PC-9 (cell line): ENCODE data around the gene HLA-DOA. TPM values are rescaled to one million over a fixed set of nuclear protein-coding genes. Genes with fewer than 3 reads are reported as not detected.

ENCODE experiments used
- BruUV-seq: library from RNA; stranded (reverse); fragments of 400-500 nt; replicated peaks from 2 replicates; lab custom pipeline; 2021; lab: Mats Ljungman, UMichigan
- CTCF ChIA-PET: fragments of 300-600 bp; sonication (Branson Sonifier 250); formaldehyde crosslinking; loops from one replicate; lab custom pipeline; 2022; ENCODE audit warnings: antibody characterized with exemption; lab: Charles Lee
- POLR2A ChIA-PET: fragments of 300-600 bp; sonication (Branson Sonifier 250); formaldehyde crosslinking; loops from one replicate; lab custom pipeline; 2022; ENCODE audit warnings: antibody characterized with exemption; ENCODE audit not compliant: unreplicated experiment; lab: Charles Lee
- DNase-seq, 2 experiments: peaks; one replicate each; pipeline versions ENCODE4 v3.0.0 to v3.0.0-alpha.2; 2015 to 2022; ENCODE audit warnings: mixed read lengths in 1 of 2
- H2AFZ ChIP-seq: fragments of 200-600 bp; sonication (generic); 2 replicates; pipeline ENCODE4 v1.8.1; 2017; ENCODE audit warnings: antibody characterized with exemption
- H3F3A ChIP-seq: fragments of 200-600 bp; sonication (generic); 2 replicates; pipeline ENCODE4 v1.8.1; 2017; ENCODE audit warnings: antibody characterized with exemption, mild to moderate bottlenecking, low read depth; ENCODE audit not compliant: insufficient read depth
- H3K27ac ChIP-seq: fragments of 200-600 bp; sonication (generic); 2 replicates; pipeline ENCODE4 v1.6.1; 2016; ENCODE audit warnings: mixed run types
- H3K27me3 ChIP-seq: fragments of 200-600 bp; sonication (generic); 2 replicates; pipeline ENCODE4 v1.6.1; 2016; ENCODE audit warnings: low read depth, mixed run types; ENCODE audit not compliant: insufficient read depth
- H3K36me3 ChIP-seq: fragments of 200-600 bp; sonication (generic); 2 replicates; pipeline ENCODE4 v1.6.1; 2016; ENCODE audit warnings: low read depth, mixed run types
- H3K4me1 ChIP-seq: fragments of 200-600 bp; sonication (generic); replicated peaks from 2 replicates; pipeline ENCODE4 v1.6.1; 2016; ENCODE audit warnings: mixed run types; ENCODE audit not compliant: insufficient read depth
- H3K4me2 ChIP-seq: fragments of 200-600 bp; sonication (generic); 2 replicates; pipeline ENCODE4 v1.6.1; 2017; ENCODE audit warnings: mixed run types
- H3K4me3 ChIP-seq: fragments of 200-600 bp; sonication (generic); 2 replicates; pipeline ENCODE4 v1.6.1; 2016; ENCODE audit warnings: mixed run types
- H3K79me2 ChIP-seq: fragments of 200-600 bp; sonication (generic); 2 replicates; pipeline ENCODE4 v1.6.1; 2017; ENCODE audit warnings: low read depth, mixed run types
- H3K9me2 ChIP-seq: fragments of 200-600 bp; sonication (generic); 2 replicates; pipeline ENCODE4 v1.8.1; 2017; ENCODE audit warnings: mild to moderate bottlenecking; ENCODE audit not compliant: insufficient read depth
- H3K9me3 ChIP-seq: fragments of 200-600 bp; sonication (generic); 2 replicates; pipeline ENCODE4 v1.8.1; 2016; ENCODE audit warnings: low read depth; ENCODE audit not compliant: insufficient read depth
- H4K20me1 ChIP-seq: fragments of 200-600 bp; sonication (generic); 2 replicates; pipeline ENCODE4 v1.8.1; 2017; ENCODE audit not compliant: insufficient read depth
- EZH2 ChIP-seq: fragments of 200-600 bp; sonication (generic); IDR thresholded peaks from 2 replicates; pipeline ENCODE4 v1.8.0; 2017; ENCODE audit warnings: antibody characterized with exemption, low read depth
- intact Hi-C: fragments of 100-400 bp; cut with micrococcal nuclease; formaldehyde crosslinking; loops from one replicate; pipeline ENCODE4 v1.10.0; 2022; ENCODE audit not compliant: unreplicated experiment
- total RNA-seq: library from RNA; stranded (reverse); gene quantifications from 2 replicates; pipeline ENCODE4 v1.2.3, GENCODE V29; 2021
- TF ChIP-seq, protein P1 (sequence below): fragments of 200-600 bp; sonication (generic); conservative IDR thresholded peaks from 2 replicates; pipeline ENCODE4 v1.6.1; 2017; ENCODE audit warnings: mixed run types, antibody characterized with exemption, mild to moderate bottlenecking, moderate library complexity

The HLA-DOA gene
- total RNA-seq, 1 experiment from 2014 or later = not detected

DNA sequence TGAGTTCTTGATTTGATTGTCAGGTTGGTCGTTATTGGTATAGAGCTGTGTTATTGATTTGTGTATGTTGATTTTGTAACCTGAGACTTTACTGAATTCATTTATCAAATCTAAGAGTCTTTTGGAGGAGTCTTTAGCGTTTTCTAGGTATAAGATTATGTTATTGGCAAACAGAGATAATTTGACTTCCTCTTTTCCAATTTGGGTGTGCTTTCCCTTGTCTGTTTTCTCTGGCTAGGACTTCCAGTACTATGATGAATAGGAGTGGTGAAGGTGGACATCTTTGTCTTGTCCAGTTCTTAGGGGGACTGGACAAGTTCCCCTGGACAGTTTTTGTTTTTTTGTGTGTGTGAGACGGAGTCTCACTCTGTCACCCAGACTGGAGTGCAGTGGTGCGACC, 17.4 kb downstream of the HLA-DOA start:
- DNase-seq = no peak
- TF ChIP-seq EZH2 = no peak
- TF ChIP-seq, protein P1, sequence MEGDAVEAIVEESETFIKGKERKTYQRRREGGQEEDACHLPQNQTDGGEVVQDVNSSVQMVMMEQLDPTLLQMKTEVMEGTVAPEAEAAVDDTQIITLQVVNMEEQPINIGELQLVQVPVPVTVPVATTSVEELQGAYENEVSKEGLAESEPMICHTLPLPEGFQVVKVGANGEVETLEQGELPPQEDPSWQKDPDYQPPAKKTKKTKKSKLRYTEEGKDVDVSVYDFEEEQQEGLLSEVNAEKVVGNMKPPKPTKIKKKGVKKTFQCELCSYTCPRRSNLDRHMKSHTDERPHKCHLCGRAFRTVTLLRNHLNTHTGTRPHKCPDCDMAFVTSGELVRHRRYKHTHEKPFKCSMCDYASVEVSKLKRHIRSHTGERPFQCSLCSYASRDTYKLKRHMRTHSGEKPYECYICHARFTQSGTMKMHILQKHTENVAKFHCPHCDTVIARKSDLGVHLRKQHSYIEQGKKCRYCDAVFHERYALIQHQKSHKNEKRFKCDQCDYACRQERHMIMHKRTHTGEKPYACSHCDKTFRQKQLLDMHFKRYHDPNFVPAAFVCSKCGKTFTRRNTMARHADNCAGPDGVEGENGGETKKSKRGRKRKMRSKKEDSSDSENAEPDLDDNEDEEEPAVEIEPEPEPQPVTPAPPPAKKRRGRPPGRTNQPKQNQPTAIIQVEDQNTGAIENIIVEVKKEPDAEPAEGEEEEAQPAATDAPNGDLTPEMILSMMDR = no peak
- no peaks in the 10 kb centered on the region for H3F3A ChIP-seq
- intact Hi-C loops = no loop called here
- H3K9me3 ChIP-seq = no peaks in the 10 kb centered on the region
- H3K27me3 ChIP-seq = peaks cover 58% of the 10 kb centered on the region
- no peak overlapping the region for H2AFZ ChIP-seq
- ChIA-PET CTCF (interaction anchor here (0.6 to 0.7 kb wide), 2 partner anchors 58 to 125 kb away, joined by 3 to 4 read pairs; no protein-coding TSS in a partner anchor), POLR2A (no interaction called here)
- H3K9me2 ChIP-seq = no peaks in the 10 kb centered on the region
- no peak overlapping the region for H3K4me3 ChIP-seq
- H4K20me1 ChIP-seq = no peaks in the 10 kb centered on the region; the same call in 1 of the 2 replicates
- H3K4me2 ChIP-seq = no peak overlapping the region
- H3K79me2 ChIP-seq = no peaks in the 10 kb centered on the region
- no peak overlapping the region for H3K27ac ChIP-seq
- H3K36me3 ChIP-seq = no peaks in the 10 kb centered on the region
- no peaks in the 10 kb centered on the region for H3K4me1 ChIP-seq
- no TSS peak for BruUV-seq

DNA sequence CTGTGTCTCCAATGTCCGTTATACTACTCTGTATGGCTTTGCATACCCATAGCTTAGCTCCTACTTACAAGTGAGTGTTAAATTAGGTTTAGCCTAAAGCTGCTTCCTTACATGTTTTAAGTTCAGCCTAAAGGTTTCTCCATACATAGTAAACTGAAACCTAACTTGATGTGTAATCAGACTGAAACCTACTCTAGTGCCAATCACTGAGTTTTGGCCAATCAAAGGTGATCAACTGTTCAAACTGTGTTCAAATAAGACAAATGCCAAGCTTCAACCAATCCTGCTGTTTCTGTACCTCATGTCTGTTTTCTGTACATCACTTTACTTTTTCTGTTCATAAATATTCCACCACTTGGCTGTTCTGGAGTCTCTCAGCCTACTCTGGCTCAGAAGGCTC, 20.0 kb downstream of the HLA-DOA start:
- POLR2A ChIA-PET = interaction anchor here (0.7 to 1.3 kb wide), 2 partner anchors 18 to 89 kb away, joined by 3 to 5 read pairs; no protein-coding TSS in a partner anchor
- TF ChIP-seq, protein P1 = no peak
- TF ChIP-seq EZH2 = no peak

DNA sequence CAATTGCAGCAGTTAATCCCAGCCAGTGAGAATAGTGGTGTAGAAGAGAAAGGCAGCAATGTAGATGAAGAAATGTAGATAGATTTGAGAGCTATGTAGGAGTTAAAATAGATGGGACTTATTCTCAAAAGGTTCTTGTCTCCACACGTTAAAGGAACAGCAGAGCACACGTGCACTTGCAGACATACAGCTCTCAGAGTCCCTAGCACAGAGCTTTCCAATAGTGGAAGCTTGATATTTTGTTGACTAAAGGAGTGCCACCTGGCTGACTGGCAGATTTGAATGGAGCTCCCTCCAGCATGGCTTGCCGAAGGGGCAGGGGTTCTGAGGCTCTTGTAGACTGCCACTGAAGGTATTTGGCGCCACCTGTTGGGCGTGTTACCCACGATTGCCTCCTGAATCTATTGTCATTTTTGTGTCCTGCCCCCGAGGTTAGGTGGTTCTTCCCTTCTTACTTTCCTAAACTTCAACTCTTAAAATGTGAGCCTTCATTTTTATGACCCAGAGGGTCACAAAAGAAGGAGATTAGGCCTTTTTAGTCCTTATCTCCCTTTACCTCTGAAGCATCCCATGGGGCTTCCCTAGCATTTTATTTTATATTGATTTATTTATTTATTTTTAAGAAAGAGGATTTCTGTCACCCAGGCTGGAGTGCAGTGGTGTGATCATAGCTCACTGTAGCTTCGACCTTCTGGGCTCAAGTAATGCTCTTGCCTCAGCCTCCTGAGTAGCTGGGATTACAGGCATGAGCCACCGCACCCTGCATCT, 24.6 kb downstream of the HLA-DOA start:
- Histone ChIP-seq H3K36me3 (peaks cover 16% of the 10 kb centered on the region), H3F3A (peaks cover 49% of the 10 kb centered on the region), H3K9me3 (no peaks in the 10 kb centered on the region), H3K9me2 (no peaks in the 10 kb centered on the region), H3K27ac (no peak overlapping the region), H3K4me2 (0 out of 2 replicates have a peak overlapping the region, but pooled peaks have one; percentile 12), H2AFZ (no peak overlapping the region), H3K4me1 (0 out of 2 replicates have a peak, but pooled peaks cover 4% of the 10 kb centered on the region), H3K79me2 (0 out of 2 replicates have a peak, but pooled peaks cover 2% of the 10 kb centered on the region), H3K4me3 (no peak overlapping the region), H4K20me1 (peaks cover 33% of the 10 kb centered on the region), H3K27me3 (0 out of 2 replicates have a peak, but pooled peaks cover 18% of the 10 kb centered on the region)
- DNase-seq = peak; percentile 85
- intact Hi-C loops = loop anchor here (1.0 to 2.0 kb wide), 3 partner anchors 52 to 146 kb away; partner anchors contain the start of gene TAP2
- ChIA-PET CTCF (interaction anchor here (0.6 to 2.5 kb wide), 19 partner anchors 10 to 1014 kb away, joined by 3 to 31 read pairs (median 4); partner anchors contain the start of genes BRD2, HLA-DMA, HLA-DMB and HLA-DQB1), POLR2A (interaction anchor here (0.6 to 1.8 kb wide), 9 partner anchors 11 to 288 kb away, joined by 3 to 20 read pairs (median 3); partner anchors contain the start of gene TAP2)
- no TSS peak for BruUV-seq
- no peak for TF ChIP-seq EZH2
- TF ChIP-seq, protein P1 = peak; percentile 89

More for the DNA sequence above, 20.0 kb downstream of the HLA-DOA start:
- peaks cover 3% of the 10 kb centered on the region; the same call in 1 of the 2 replicates for H3F3A ChIP-seq
- no peaks in the 10 kb centered on the region for H3K36me3 ChIP-seq
- no peaks in the 10 kb centered on the region for H3K9me3 ChIP-seq
- H3K4me3 ChIP-seq = no peak overlapping the region
- intact Hi-C loops = no loop called here
- H3K9me2 ChIP-seq = no peaks in the 10 kb centered on the region
- H4K20me1 ChIP-seq = no peaks in the 10 kb centered on the region; the same call in 1 of the 2 replicates
- H3K79me2 ChIP-seq = no peaks in the 10 kb centered on the region
- no TSS peak for BruUV-seq
- 0 out of 2 replicates have a peak, but pooled peaks cover 3% of the 10 kb centered on the region for H3K4me1 ChIP-seq
- H3K27me3 ChIP-seq = peaks cover 52% of the 10 kb centered on the region
- CTCF ChIA-PET = interaction anchor here (0.6 kb wide), 1 partner anchor 419 kb away, joined by 3 read pairs; no protein-coding TSS in a partner anchor
- H3K4me2 ChIP-seq = no peak overlapping the region
- H3K27ac ChIP-seq = no peak overlapping the region
- DNase-seq = no peak
- H2AFZ ChIP-seq = no peak overlapping the region
